GM12874 (cell line): Measurements from ENCODE around the gene FXN.

ENCODE experiments used
- TF ChIP-seq, protein P1 (sequence below): IDR thresholded peaks from 2 replicates; pipeline ENCODE4 v1.5.1; 2011; ENCODE audit warnings: low read depth, mild to moderate bottlenecking, control low read depth, low read length, moderate library complexity; ENCODE audit not compliant: insufficient read depth

FXN gene

GRCh38 chr9:69040646-69041045 is 5.1 kb downstream of the FXN start:
- TF ChIP-seq, protein P1, sequence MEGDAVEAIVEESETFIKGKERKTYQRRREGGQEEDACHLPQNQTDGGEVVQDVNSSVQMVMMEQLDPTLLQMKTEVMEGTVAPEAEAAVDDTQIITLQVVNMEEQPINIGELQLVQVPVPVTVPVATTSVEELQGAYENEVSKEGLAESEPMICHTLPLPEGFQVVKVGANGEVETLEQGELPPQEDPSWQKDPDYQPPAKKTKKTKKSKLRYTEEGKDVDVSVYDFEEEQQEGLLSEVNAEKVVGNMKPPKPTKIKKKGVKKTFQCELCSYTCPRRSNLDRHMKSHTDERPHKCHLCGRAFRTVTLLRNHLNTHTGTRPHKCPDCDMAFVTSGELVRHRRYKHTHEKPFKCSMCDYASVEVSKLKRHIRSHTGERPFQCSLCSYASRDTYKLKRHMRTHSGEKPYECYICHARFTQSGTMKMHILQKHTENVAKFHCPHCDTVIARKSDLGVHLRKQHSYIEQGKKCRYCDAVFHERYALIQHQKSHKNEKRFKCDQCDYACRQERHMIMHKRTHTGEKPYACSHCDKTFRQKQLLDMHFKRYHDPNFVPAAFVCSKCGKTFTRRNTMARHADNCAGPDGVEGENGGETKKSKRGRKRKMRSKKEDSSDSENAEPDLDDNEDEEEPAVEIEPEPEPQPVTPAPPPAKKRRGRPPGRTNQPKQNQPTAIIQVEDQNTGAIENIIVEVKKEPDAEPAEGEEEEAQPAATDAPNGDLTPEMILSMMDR = no peak

DNA sequence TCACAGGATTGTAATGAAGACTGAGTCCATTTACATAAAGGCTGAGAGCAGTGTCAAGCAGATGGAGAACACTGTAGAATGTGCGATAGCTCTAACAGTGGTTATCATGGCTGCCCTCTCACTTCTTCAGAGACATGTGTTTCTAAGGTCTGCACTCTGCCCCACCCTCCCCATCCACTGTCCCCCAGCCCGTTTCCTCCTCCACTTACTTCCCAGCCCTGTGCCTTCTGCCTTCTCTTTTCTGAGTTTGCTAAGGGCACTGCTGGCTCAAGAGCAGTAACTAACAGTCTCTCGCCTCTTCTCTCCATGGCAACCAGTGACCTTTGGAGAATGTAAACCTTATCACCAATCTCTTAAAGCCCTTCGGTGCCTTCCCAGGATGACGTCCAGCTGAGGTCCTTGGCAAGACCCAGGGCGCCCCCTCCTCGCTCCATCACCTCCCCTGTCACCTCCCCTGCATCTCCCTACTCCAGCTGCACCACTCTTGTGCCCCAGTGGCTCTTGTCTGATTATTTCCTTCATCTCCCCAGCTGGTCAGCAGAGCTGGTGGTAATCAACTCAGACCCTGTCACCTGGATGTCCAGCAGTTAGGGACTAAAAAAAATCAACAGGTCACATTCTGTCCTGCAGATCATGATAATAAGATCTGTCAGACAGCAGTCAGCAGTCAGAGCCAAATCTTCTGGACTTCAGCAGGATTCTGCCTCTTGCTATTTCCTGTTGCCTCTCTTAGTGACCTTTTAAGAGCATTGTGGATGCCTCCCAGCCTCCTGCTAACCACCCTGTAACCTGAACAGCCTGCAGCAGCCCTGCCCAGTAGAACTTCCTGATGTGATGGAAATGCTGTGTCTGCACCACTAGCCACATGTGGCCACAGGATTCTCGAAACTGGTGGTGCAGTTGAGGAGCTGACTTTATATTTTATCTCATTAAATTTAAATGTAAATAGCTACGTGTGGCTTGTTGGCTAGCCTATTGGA is 9.0 kb downstream of the FXN start:
- TF ChIP-seq, protein P1 = no peak

GRCh38 chr9:69045821-69046220 is 10.3 kb downstream of the FXN start:
- TF ChIP-seq, protein P1 = no peak

DNA sequence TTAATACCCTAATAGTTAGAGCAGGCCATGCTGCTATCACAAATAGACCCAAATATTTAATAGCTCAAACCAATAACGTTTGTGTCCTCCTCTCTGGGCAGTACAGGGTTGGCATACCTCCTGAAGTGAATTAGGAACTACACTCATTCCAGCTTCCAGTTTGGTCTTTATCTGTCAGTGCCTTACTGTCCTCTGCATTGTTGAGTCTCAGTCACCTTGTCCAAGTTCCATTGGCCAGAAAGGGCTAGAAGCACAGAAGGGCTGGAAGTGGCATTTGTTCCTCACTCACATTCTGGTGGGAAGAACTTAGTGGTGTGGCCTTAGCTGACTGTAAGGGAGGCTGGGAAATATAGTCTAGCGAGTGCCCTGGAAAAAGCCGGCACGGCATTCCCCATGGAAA is 11.2 kb downstream of the FXN start:
- TF ChIP-seq, protein P1 = no peak

DNA sequence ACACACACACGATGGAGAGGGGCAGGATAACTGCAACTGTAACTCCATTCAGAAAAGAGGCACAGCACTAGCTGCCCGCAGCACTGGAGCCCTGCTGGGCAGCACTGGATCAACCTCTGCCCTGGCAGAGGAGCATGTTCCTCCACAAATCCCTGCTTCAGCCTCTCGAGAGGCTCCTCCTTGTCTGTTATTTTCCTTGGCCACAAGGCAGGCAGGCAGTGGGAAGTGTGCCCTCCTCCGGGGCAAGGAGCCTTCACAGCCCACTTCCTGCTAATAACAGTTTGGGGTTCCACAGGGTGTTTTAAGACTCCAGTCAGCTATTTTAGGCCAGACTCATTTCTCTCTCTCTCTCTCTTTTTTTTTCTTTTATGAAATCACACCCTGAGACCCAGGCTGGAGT is 11.8 kb downstream of the FXN start:
- TF ChIP-seq, protein P1 = no peak

DNA sequence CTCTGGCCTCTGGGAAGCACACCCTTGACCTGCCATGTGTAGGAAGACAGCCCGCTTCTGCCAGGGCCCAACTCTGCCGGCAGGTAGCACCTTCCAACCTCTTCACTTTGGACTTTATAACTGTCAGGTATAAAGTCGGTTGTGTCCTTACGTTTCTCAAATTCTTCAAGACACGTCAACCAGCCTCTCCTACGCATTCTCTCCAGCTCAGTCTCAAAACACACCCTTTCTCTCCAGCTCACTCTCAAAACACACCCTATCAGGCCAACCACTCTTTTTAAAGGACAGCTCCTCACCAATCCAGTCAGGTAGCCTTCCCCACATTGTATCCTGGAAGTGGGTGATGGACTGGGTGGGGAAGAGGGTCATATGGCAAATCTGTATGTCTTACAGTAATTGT is 13.5 kb downstream of the FXN start:
- TF ChIP-seq, protein P1 = no peak

DNA sequence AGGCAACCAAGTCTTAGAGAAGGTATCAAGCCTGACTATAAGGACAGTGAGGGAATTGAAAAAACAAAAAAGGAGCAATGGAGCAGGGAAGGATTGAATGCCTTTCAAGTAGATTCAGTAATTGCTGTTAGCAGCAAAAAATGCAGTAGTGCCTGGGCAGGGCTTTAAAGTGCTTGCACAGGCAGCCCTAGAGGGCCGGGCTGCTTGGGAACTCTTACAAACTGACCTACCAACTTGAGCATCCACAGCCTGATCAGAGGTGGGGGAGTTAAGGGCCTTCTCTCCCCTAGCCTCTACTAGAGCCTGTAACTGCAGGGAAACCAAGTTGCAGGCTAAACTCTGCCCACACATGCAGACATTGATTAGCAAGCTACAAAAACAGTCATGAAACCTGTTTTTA is 19.4 kb downstream of the FXN start:
- TF ChIP-seq, protein P1 = no peak
